HFF-Myc (cell line): ENCODE results near the gene NT5C2.

Experiments
- DNase-seq: peaks from one replicate; pipeline ENCODE4 v3.0.0-alpha.2; 2011; ENCODE audit warnings: low read depth; ENCODE audit errors: extremely low read depth
- H3K4me3 ChIP-seq: replicated peaks from 2 replicates; pipeline ENCODE4 v1.5.1; 2011; ENCODE audit warnings: low read depth, mild to moderate bottlenecking, control low read depth, low read length
- TF ChIP-seq, protein P1 (sequence below): IDR thresholded peaks from 2 replicates; pipeline ENCODE4 v1.5.1; 2012; ENCODE audit warnings: mild to moderate bottlenecking, low read depth, low read length, control low read depth; ENCODE audit errors: missing control alignments

Gene NT5C2

DNA sequence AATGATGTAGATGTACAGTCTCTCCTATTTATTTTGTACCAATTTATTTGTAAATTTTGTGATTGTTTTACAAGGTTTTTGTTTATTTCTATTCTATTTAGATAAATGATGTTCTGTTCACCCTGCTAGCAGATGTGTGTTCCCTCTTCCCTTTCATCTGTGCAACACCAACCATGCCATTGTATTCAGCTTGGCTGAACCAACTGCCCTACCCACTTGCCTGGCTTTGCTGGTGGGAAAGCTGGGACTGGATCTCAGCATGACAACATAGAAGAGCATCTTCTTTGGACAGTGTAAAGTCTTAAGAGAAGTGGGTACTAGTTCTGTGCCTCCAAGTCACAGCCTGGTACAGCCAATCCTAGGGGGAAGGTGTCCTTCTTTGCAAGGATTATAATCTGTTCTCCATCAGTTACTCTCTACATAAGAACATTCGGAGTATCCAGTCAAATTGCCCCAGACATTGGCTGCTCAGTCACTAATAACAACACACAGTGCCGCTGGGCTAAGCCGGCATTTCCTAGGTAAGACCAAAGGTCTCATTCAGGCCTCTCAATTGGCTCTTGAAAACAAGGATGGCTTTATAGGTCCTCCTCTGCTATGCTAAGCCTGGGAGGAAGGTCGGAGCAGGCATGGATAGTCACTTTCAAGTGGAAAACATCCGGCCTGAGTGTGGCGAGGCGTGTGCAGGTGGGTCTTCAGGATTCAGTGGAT is 109.7 kb downstream of the NT5C2 start:
- no peak overlapping the region for H3K4me3 ChIP-seq
- TF ChIP-seq, protein P1, sequence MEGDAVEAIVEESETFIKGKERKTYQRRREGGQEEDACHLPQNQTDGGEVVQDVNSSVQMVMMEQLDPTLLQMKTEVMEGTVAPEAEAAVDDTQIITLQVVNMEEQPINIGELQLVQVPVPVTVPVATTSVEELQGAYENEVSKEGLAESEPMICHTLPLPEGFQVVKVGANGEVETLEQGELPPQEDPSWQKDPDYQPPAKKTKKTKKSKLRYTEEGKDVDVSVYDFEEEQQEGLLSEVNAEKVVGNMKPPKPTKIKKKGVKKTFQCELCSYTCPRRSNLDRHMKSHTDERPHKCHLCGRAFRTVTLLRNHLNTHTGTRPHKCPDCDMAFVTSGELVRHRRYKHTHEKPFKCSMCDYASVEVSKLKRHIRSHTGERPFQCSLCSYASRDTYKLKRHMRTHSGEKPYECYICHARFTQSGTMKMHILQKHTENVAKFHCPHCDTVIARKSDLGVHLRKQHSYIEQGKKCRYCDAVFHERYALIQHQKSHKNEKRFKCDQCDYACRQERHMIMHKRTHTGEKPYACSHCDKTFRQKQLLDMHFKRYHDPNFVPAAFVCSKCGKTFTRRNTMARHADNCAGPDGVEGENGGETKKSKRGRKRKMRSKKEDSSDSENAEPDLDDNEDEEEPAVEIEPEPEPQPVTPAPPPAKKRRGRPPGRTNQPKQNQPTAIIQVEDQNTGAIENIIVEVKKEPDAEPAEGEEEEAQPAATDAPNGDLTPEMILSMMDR, result no peak
- DNase-seq, result no peak

DNA sequence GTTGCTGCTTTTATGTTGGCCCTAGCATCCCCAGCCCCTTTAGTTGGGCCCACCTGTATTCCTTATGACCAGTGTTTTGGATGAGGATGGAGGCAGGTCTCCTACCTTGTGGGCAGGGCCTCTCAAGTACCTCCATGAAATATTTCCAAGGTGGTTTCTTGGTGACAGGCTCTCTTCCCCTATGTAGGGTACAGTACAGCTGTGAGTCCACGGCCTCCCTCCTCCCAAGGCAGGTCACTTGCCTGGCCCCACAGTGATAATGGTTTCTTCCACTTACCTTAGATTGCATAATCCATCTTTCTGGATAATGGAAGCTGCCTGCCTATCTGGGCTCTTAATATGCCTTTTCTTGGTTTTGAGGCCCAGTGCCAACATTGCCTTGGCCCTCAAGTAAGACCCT is 110.4 kb downstream of the NT5C2 start:
- DNase-seq, result no peak
- TF ChIP-seq, protein P1, result no peak
- H3K4me3 ChIP-seq, result no peak overlapping the region

DNA sequence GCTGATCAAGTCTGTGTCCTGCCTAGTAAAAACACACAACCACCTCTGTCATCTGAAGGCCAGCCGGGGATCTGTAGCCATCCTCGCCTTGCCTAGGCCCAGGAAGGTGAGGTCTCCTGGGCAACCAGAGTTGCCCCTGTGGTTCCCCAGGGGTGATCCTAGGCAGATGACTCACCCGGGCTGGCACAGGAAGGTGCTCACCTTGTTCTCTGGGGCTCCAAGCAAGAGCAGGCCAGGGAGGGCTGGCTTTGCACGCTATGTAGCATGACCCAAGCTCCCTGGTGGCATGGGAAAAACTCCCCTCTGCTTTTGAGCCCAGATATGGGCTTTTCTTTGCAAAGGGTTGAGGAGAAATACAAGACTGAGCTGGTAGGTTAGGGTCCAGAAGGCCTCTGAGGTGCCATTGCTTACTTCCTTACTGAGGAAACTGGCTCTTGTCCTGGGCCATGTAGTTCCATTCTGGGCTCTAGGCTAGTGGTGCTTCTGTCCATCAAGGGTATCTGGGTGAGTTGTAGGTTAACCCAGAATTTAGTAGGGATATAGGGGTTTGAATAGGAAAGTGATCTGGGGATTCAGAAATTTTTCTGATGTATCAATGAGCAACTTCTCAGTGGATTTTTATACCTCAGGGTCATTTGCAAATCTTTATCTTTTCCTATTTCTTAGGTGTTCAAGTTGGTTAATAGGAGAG is 112.0 kb downstream of the NT5C2 start:
- DNase-seq, result no peak

DNA sequence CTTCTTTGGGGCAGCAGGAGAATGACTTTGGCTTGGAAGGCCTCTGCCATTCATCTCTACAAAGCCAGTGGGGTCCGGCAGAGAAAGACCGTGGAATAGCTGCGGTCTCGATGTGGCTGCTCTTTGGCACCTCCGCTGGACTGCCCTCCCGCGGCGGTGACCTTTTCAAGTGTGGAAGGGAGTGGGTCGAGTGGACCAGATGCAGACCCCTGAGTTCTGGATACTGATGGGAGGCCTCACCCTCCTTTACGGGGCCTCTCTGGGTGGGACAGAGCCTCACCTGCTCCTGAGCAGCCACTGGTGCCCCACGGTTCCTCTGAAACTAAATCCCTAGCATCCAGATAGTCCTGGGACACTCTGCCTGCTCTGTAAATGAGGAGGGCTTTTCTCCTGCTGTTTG is 113.1 kb downstream of the NT5C2 start:
- TF ChIP-seq, protein P1, result no peak
- H3K4me3 ChIP-seq, result no peak overlapping the region

More for the DNA sequence above, 112.0 kb downstream of the NT5C2 start:
- TF ChIP-seq, protein P1, result no peak
- H3K4me3 ChIP-seq, result no peak overlapping the region

DNA sequence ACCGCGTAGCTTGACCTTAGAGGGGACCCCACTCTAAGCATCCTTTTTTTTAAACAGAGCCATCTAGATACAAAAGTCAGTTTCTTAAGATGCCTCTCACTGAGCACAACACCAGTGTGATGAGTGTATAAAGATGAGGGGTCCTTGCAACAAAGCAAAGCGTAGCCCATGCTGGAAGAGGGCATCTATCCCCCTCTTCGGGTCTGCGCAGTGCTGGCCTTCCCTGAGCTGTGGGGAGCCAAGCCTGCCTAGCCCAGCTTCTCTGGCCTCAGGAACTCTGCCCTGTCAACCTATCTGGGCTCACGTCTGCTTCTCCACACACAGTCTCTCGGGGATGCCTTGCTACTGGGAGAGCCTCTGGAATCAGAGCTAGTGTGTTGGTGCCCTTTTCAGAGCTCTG is 114.0 kb downstream of the NT5C2 start:
- no peak overlapping the region for H3K4me3 ChIP-seq
- TF ChIP-seq, protein P1, result no peak
- no peak for DNase-seq

More for the DNA sequence above, 113.1 kb downstream of the NT5C2 start:
- DNase-seq, result no peak

DNA sequence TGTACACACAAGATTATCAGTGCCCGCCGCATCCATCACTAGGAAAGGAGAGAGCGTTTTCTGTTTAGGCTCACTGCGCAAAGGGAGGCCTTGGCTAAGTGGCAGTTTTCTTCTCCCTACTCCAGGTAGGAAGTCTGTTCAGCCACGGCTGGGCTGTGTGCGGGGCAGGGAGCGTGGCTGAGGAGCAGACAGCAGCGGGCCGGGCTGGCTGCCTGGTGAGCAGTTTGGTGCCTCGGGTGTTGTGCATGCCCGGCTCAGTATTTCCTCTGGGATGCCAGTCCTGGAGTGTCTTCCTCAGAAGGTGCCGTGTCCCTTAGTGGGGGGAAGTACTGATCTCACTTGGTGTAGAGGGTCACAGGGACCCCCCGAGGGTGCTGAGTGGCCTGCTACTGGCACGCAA is 114.4 kb downstream of the NT5C2 start:
- no peak for DNase-seq
- H3K4me3 ChIP-seq, result no peak overlapping the region
- TF ChIP-seq, protein P1, result no peak
